SK-N-SH (cell line): ENCODE measurements around the gene LBX1. TPM values are rescaled to one million over a fixed set of nuclear protein-coding genes. Genes with fewer than 3 reads are reported as not detected.

Source experiments
- CTCF ChIA-PET: fragments of 300-600, 350-600 bp; formaldehyde crosslinking; extraction: SDS; loops from one replicate; lab custom pipeline; 2021; lab: Yijun Ruan, JAX
- POLR2A ChIA-PET: fragments of 350-600 bp; sonication (Branson Sonifier 250); formaldehyde crosslinking; extraction: SDS; loops from one replicate; lab custom pipeline; 2020; ENCODE audit warnings: antibody characterized with exemption, inconsistent platforms; lab: Yijun Ruan, JAX
- DNase-seq: peaks from one replicate; pipeline ENCODE4 v3.0.0; 2012
- H2AFZ ChIP-seq: fragments of 200-600 bp; sonication (generic); 2 replicates; pipeline ENCODE4 v1.8.1; 2016; ENCODE audit warnings: antibody characterized with exemption, mild to moderate bottlenecking, low read depth
- H3F3A ChIP-seq: fragments of 200-600 bp; sonication (generic); replicated peaks from 2 replicates; pipeline ENCODE3; 2016; ENCODE audit warnings: antibody characterized with exemption, mild to moderate bottlenecking; ENCODE audit not compliant: insufficient read depth
- H3K27ac ChIP-seq, 2 experiments: fragments of 200-500 bp in 1 of 2; fragments of 200-600 bp in 1 of 2; sonication (Bioruptor generic) in 1 of 2; sonication (generic), shearing (Covaris generic) in 1 of 2; 2 replicates each; pipeline versions ENCODE4 v1.5.1 to v1.6.1; 2014 to 2016; ENCODE audit warnings: low read depth in 2 of 2, inconsistent platforms in 1 of 2, low read length in 1 of 2, mild to moderate bottlenecking in 1 of 2, mixed read lengths in 1 of 2
- H3K27me3 ChIP-seq: fragments of 200-600 bp; sonication (generic), shearing (Covaris generic); 2 replicates; pipeline ENCODE4 v1.6.1; 2016; ENCODE audit warnings: mixed run types; ENCODE audit not compliant: insufficient read depth
- H3K36me3 ChIP-seq, 2 experiments: fragments of 200-500 bp in 1 of 2; fragments of 200-600 bp in 1 of 2; sonication (Bioruptor generic) in 1 of 2; sonication (generic) in 1 of 2; replicated peaks in 1 of 2; 2 replicates each; pipeline versions ENCODE3 to v1.5.1; 2014 to 2016; ENCODE audit warnings: low read length in 1 of 2, mild to moderate bottlenecking in 1 of 2; ENCODE audit not compliant: insufficient read depth in 2 of 2, control insufficient read depth in 1 of 2
- H3K4me1 ChIP-seq, 2 experiments: fragments of 200-500 bp in 1 of 2; fragments of 200-600 bp in 1 of 2; sonication (Bioruptor generic) in 1 of 2; sonication (generic), shearing (Covaris generic) in 1 of 2; 2 replicates each; pipeline versions ENCODE4 v1.5.1 to v1.6.1; 2014 to 2016; ENCODE audit warnings: low read depth in 1 of 2, low read length in 1 of 2, mixed run types in 1 of 2; ENCODE audit not compliant: insufficient read depth in 2 of 2, control insufficient read depth in 1 of 2
- H3K4me2 ChIP-seq: fragments of 200-600 bp; sonication (generic), shearing (Covaris generic); 2 replicates; pipeline ENCODE4 v1.6.1; 2017; ENCODE audit warnings: mixed run types
- H3K4me3 ChIP-seq, 2 experiments: fragments of 200-500 bp in 1 of 2; fragments of 200-600 bp in 1 of 2; sonication (Bioruptor generic) in 1 of 2; sonication (generic), shearing (Covaris generic) in 1 of 2; 2 replicates each; pipeline versions ENCODE4 v1.5.1 to v1.8.1; 2014 to 2016; ENCODE audit warnings: low read depth in 2 of 2, inconsistent platforms in 1 of 2, low read length in 1 of 2, mild to moderate bottlenecking in 1 of 2, mixed read lengths in 1 of 2, moderate library complexity in 1 of 2
- H3K79me2 ChIP-seq: fragments of 200-600 bp; sonication (generic); 2 replicates; pipeline ENCODE4 v1.8.1; 2017; ENCODE audit warnings: mild to moderate bottlenecking; ENCODE audit not compliant: insufficient read depth
- H3K9ac ChIP-seq: fragments of 200-600 bp; sonication (generic); 2 replicates; pipeline ENCODE4 v1.6.1; 2017; ENCODE audit warnings: mixed run types
- H3K9me2 ChIP-seq: fragments of 200-600 bp; sonication (generic); 2 replicates; pipeline ENCODE4 v1.6.1; 2017; ENCODE audit warnings: mixed run types
- H3K9me3 ChIP-seq: fragments of 200-600 bp; sonication (generic); 2 replicates; pipeline ENCODE4 v1.6.1; 2017; ENCODE audit warnings: mixed run types, mild to moderate bottlenecking, moderate library complexity
- H4K20me1 ChIP-seq: fragments of 200-600 bp; sonication (generic); 2 replicates; pipeline ENCODE4 v1.6.1; 2017; ENCODE audit warnings: mild to moderate bottlenecking, mixed run types; ENCODE audit not compliant: insufficient read depth
- EP300 ChIP-seq, 2 experiments: IDR thresholded peaks; 2 replicates each; pipeline versions ENCODE4 v1.4.0 to v1.6.1; 2012; ENCODE audit warnings: borderline replicate concordance in 1 of 2, low read depth in 1 of 2, low read length in 1 of 2
- EZH2phosphoT487 ChIP-seq: fragments of 200-600 bp; sonication (generic); IDR thresholded peaks from 2 replicates; pipeline ENCODE4 v1.6.1; 2017; ENCODE audit warnings: low read depth, mixed run types, mild to moderate bottlenecking, antibody characterized with exemption, moderate library complexity, borderline replicate concordance
- FOSL2 ChIP-seq: IDR thresholded peaks from 2 replicates; pipeline ENCODE4 v1.4.0; 2012; ENCODE audit warnings: low read depth, mild to moderate bottlenecking, moderate library complexity, borderline replicate concordance
- FOXJ3 ChIP-seq: sonication (generic); formaldehyde crosslinking; IDR thresholded peaks from 2 replicates; pipeline ENCODE4 v1.5.1; 2020; ENCODE audit warnings: mild to moderate bottlenecking, missing genetic modification reagents
- FOXM1 ChIP-seq: IDR thresholded peaks from 2 replicates; pipeline ENCODE4 v1.4.0; 2012; ENCODE audit warnings: low read depth, mild to moderate bottlenecking
- GABPA ChIP-seq: IDR thresholded peaks from 2 replicates; pipeline ENCODE4 v1.4.0; 2012; ENCODE audit warnings: low read depth, mild to moderate bottlenecking
- MAX ChIP-seq: IDR thresholded peaks from 2 replicates; pipeline ENCODE4 v1.4.0; 2012; ENCODE audit warnings: low read depth
- MEF2A ChIP-seq: IDR thresholded peaks from 2 replicates; pipeline ENCODE4 v1.4.0; 2012; ENCODE audit warnings: low read depth, borderline replicate concordance
- MXI1 ChIP-seq: IDR thresholded peaks from 2 replicates; pipeline ENCODE4 v1.6.1; 2012; ENCODE audit warnings: mild to moderate bottlenecking, low read depth, low read length, improper control_type of control experiment
- NFIC ChIP-seq: IDR thresholded peaks from 2 replicates; pipeline ENCODE4 v1.4.0; 2012; ENCODE audit warnings: borderline replicate concordance
- NRF1 ChIP-seq: IDR thresholded peaks from 2 replicates; pipeline ENCODE4 v1.6.1; 2012; ENCODE audit warnings: low read depth, mild to moderate bottlenecking, low read length
- POLR2AphosphoS5 ChIP-seq: IDR thresholded peaks from 2 replicates; pipeline ENCODE4 v1.6.1; 2012; ENCODE audit warnings: low read depth, low read length
- RAD21 ChIP-seq: IDR thresholded peaks from 2 replicates; pipeline ENCODE4 v1.6.1; 2012; ENCODE audit warnings: mild to moderate bottlenecking, low read length
- RCOR1 ChIP-seq: fragments of 150-350 bp; IDR thresholded peaks from 2 replicates; pipeline ENCODE4 v1.6.1; 2017; ENCODE audit warnings: antibody characterized with exemption, low read length
- REST ChIP-seq: IDR thresholded peaks from 2 replicates; pipeline ENCODE4 v1.6.1; 2012; ENCODE audit warnings: mild to moderate bottlenecking, low read depth, low read length, moderate library complexity
- RFX5 ChIP-seq: IDR thresholded peaks from 2 replicates; pipeline ENCODE4 v1.6.1; 2012; ENCODE audit warnings: mild to moderate bottlenecking, improper control_type of control experiment, low read length
- SIN3A ChIP-seq: IDR thresholded peaks from 2 replicates; pipeline ENCODE4 v1.6.1; 2012; ENCODE audit warnings: low read depth, mild to moderate bottlenecking, low read length, moderate library complexity, borderline replicate concordance
- SMC3 ChIP-seq: IDR thresholded peaks from 2 replicates; pipeline ENCODE4 v1.6.1; 2012; ENCODE audit warnings: low read depth, low read length, improper control_type of control experiment
- TAF1 ChIP-seq: IDR thresholded peaks from 2 replicates; pipeline ENCODE4 v1.6.1; 2012; ENCODE audit warnings: low read depth, mild to moderate bottlenecking, low read length, moderate library complexity, borderline replicate concordance
- TCF12 ChIP-seq: IDR thresholded peaks from 2 replicates; pipeline ENCODE4 v1.4.0; 2012
- TEAD4 ChIP-seq: IDR thresholded peaks from 2 replicates; pipeline ENCODE4 v1.4.0; 2012; ENCODE audit warnings: mild to moderate bottlenecking, borderline replicate concordance; ENCODE audit not compliant: insufficient read depth
- USF1 ChIP-seq: IDR thresholded peaks from 2 replicates; pipeline ENCODE4 v1.4.0; 2012; ENCODE audit warnings: low read depth, borderline replicate concordance
- USF2 ChIP-seq: fragments of 150-350 bp; IDR thresholded peaks from 2 replicates; pipeline ENCODE4 v1.6.1; 2017; ENCODE audit warnings: antibody characterized with exemption, low read length, low read depth, borderline replicate concordance
- YY1 ChIP-seq: IDR thresholded peaks from 2 replicates; pipeline ENCODE4 v1.4.0; 2012; ENCODE audit warnings: low read depth, mild to moderate bottlenecking
- WGBS: methylation state at CpG from one replicate; pipeline ENCODE4 v1.1.6; 2017; ENCODE audit warnings: low lambda C conversion rate; 5-methylcytosine and 5-hydroxymethylcytosine counted together
- polyA plus RNA-seq, 3 experiments: library from polyadenylated mRNA; depleted of rRNA; stranded (reverse); fragments of >200 nt; gene quantifications; 2 replicates each; pipeline ENCODE4 v1.2.3, GENCODE V29; 2012

Gene LBX1
- polyA plus RNA-seq, 1 of the 3 experiments (the other 2 are of a cell fraction), result not detected

GRCh38 chr10:101236376-101237080 lies 7.3 kb upstream of the LBX1 start:
- Histone ChIP-seq H3K9ac (no peak overlapping the region), H3K4me3 (no peak overlapping the region), H3K4me1 (no peaks in the 10 kb centered on the region), H3K9me3 (no peaks in the 10 kb centered on the region), H3K27me3 (peaks cover 76% of the 10 kb centered on the region), H3K27ac (no peak overlapping the region), H3F3A (no peaks in the 10 kb centered on the region), H3K79me2 (no peaks in the 10 kb centered on the region), H2AFZ (no peak overlapping the region), H4K20me1 (no peaks in the 10 kb centered on the region), H3K4me2 (no peak overlapping the region), H3K36me3 (no peaks in the 10 kb centered on the region), H3K9me2 (no peaks in the 10 kb centered on the region)
- 77% methylated on average over 39 of the region's 47 CpGs for WGBS
- ChIA-PET CTCF (interaction anchor here (0.7 to 1.3 kb wide), 3 partner anchors 22 to 348 kb away, joined by 3 read pairs; no protein-coding TSS in a partner anchor), POLR2A (no interaction called here)
- no peak for DNase-seq
- TF ChIP-seq POLR2AphosphoS5, result no peak
- TF ChIP-seq USF1, result no peak
- TF ChIP-seq GABPA, result no peak
- TF ChIP-seq YY1, result no peak
- TF ChIP-seq TAF1, result no peak
- TF ChIP-seq RCOR1, result no peak
- TF ChIP-seq MAX, result no peak
- TF ChIP-seq MXI1, result no peak
- no peak for TF ChIP-seq SMC3
- TF ChIP-seq RFX5, result no peak
- TF ChIP-seq TEAD4, result no peak
- no peak for TF ChIP-seq NRF1
- no peak for TF ChIP-seq NFIC
- TF ChIP-seq FOXJ3 (CRISPR knock-in tag), result no peak
- TF ChIP-seq EP300 (IDR thresholded peaks at IDR 0.05; ENCODE audit: borderline replicate concordance in 1 of 2, low read depth in 1 of 2, low read length in 1 of 2), result no peak
- TF ChIP-seq RAD21, result no peak
- no peak for TF ChIP-seq USF2
- no peak for TF ChIP-seq TCF12

- H3K9me3 ChIP-seq, result no peaks in the 10 kb centered on the region
- H3K36me3 ChIP-seq, result no peaks in the 10 kb centered on the region
- H3K4me2 ChIP-seq, result no peak overlapping the region
- H3K4me1 ChIP-seq, result no peaks in the 10 kb centered on the region
- peaks cover 76% of the 10 kb centered on the region for H3K27me3 ChIP-seq
- no peak overlapping the region for H3K27ac ChIP-seq
- no peaks in the 10 kb centered on the region for H3K9me2 ChIP-seq
- ChIA-PET POLR2A (no interaction called here), CTCF (interaction anchor here (0.7 to 1.2 kb wide), 2 partner anchors 21 to 349 kb away, joined by 3 read pairs; no protein-coding TSS in a partner anchor)
- no peak overlapping the region for H3K4me3 ChIP-seq
- WGBS, result 68% methylated on average over 3 of the region's 4 CpGs
- no peaks in the 10 kb centered on the region for H3F3A ChIP-seq
- H3K9ac ChIP-seq, result no peak overlapping the region
- H3K79me2 ChIP-seq, result no peaks in the 10 kb centered on the region
- no peaks in the 10 kb centered on the region for H4K20me1 ChIP-seq
- no peak for DNase-seq
- no peak overlapping the region for H2AFZ ChIP-seq
- TF ChIP-seq GABPA, result no peak
- no peak for TF ChIP-seq REST
- TF ChIP-seq FOXM1, result no peak
- no peak for TF ChIP-seq YY1
- no peak for TF ChIP-seq SIN3A
- no peak for TF ChIP-seq EZH2phosphoT487
- no peak for TF ChIP-seq MEF2A
- no peak for TF ChIP-seq TEAD4
- no peak for TF ChIP-seq MXI1
- no peak for TF ChIP-seq EP300 (IDR thresholded peaks at IDR 0.05; ENCODE audit: borderline replicate concordance in 1 of 2, low read depth in 1 of 2, low read length in 1 of 2)
- no peak for TF ChIP-seq FOSL2
Observed at GRCh38 chr10:101235766-101236165, 6.5 kb upstream of the LBX1 start.
